Peyer's patch (tissue), 4 donors: ENCODE data around the gene SH3RF3.

Source experiments
- CTCF ChIP-seq, 6 experiments: fragments of 450-650 bp in 4 of 6; fragments of 200-600 bp in 2 of 6; sonication (generic) in 1 of 6; IDR thresholded peaks; one replicate each; pipeline ENCODE4 v1.5.1; 2017 to 2019; ENCODE audit warnings: antibody characterized with exemption in 6 of 6, mild to moderate bottlenecking in 3 of 6, moderate library complexity in 1 of 6
- POLR2A ChIP-seq, 2 donors: fragments of 450-650 bp; IDR thresholded peaks; one replicate each; pipeline ENCODE4 v1.5.1; 2017; ENCODE audit warnings: antibody characterized with exemption in 2 of 2, mild to moderate bottlenecking in 2 of 2, moderate library complexity in 2 of 2

DNA sequence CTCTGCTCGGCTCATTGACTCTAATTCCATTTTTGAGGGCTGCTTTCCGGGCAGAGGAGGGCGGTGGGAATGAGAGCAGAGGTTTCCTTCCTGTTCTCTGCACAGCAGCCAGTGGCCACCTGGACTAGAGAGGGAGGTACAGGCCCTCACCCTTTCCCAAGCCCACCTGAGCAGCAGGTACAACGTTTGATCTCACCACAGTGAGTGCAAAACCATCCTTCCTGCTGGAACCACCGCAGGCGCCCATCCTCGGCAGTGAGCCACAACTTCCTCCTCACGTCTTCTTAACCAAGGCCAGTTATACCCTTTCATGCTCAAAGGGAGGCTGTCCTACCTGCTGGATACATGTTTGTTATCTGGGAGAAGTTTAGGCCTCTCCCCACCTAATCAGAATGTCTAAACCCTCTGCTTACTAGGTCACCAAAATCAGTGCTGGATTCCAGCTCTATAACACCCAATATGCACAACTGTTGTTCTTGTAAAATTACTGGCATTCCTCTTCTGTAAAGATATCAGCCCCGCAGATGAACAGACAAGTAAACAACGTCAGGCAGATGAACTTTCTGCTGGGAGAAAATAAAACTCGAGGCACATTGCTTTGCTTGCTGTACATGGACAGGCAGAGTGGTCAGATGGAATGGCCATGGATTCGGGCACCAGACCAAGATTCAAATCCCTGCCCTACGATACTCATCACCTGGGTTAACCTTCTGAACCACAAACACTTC, 191.4 kb downstream of the SH3RF3 start:
- TF ChIP-seq CTCF (IDR thresholded peaks at IDR 0.05) (no peak), POLR2A (IDR thresholded peaks at IDR 0.05) (no peak)
